Keratinocyte (primary cell): Measurements from ENCODE around the gene CCDC80. TPM values are rescaled to one million over a fixed set of nuclear protein-coding genes. Genes with fewer than 3 reads are reported as not detected.

Experiments
- DNase-seq: peaks from one replicate; pipeline ENCODE4 v3.0.0-alpha.2; 2011; ENCODE audit warnings: low read depth, missing footprints, low spot score
- FAIRE-seq: peaks from 2 replicates; lab custom pipeline; 2011; peaks lifted over from hg19 to GRCh38; lab: Jason Lieb, UNC
- H2AFZ ChIP-seq: 2 replicates; pipeline ENCODE4 v1.6.0; 2012; ENCODE audit warnings: low read length, control low read depth, inconsistent platforms; ENCODE audit not compliant: control insufficient read depth
- H3K27ac ChIP-seq: 2 replicates; pipeline ENCODE4 v1.5.1; 2011; ENCODE audit warnings: low read length; ENCODE audit not compliant: control insufficient read depth, insufficient read depth
- H3K27me3 ChIP-seq: 3 replicates; pipeline ENCODE4 v1.6.0; 2011; ENCODE audit warnings: low read length; ENCODE audit not compliant: control insufficient read depth, insufficient read depth; ENCODE audit errors: extremely low read depth
- H3K36me3 ChIP-seq, 2 experiments: 2 replicates in 1 of 2; 3 replicates in 1 of 2; pipeline ENCODE4 v1.5.1; 2011; ENCODE audit warnings: low read length in 2 of 2, mild to moderate bottlenecking in 1 of 2; ENCODE audit not compliant: control insufficient read depth in 2 of 2, insufficient read depth in 2 of 2; ENCODE audit errors: extremely low read depth in 1 of 2
- H3K4me1 ChIP-seq: 3 replicates; pipeline ENCODE4 v1.5.1; 2011; ENCODE audit warnings: low read length; ENCODE audit not compliant: control insufficient read depth, insufficient read depth; ENCODE audit errors: extremely low read depth
- H3K4me2 ChIP-seq: 3 replicates; pipeline ENCODE4 v1.6.0; 2011; ENCODE audit warnings: low read depth, low read length; ENCODE audit not compliant: control insufficient read depth, insufficient read depth; ENCODE audit errors: extremely low read depth
- H3K4me3 ChIP-seq, 3 experiments: fragments of 200-600 bp in 1 of 3; sonication (generic) in 1 of 3; 2 replicates in 2 of 3; 3 replicates in 1 of 3; pipeline ENCODE4 v1.5.1; 2011 to 2016; ENCODE audit warnings: low read length in 3 of 3, mild to moderate bottlenecking in 3 of 3, control low read depth in 2 of 3, inconsistent platforms in 1 of 3, low read depth in 1 of 3, mixed read lengths in 1 of 3, mixed run types in 1 of 3, moderate library complexity in 1 of 3; ENCODE audit not compliant: control insufficient read depth in 2 of 3, insufficient read depth in 2 of 3; ENCODE audit errors: extremely low read depth in 1 of 3
- H3K79me2 ChIP-seq: 2 replicates; pipeline ENCODE4 v1.6.0; 2012; ENCODE audit warnings: low read length; ENCODE audit not compliant: control insufficient read depth, insufficient read depth
- H3K9ac ChIP-seq: 3 replicates; pipeline ENCODE4 v1.6.0; 2011; ENCODE audit warnings: low read length; ENCODE audit not compliant: control insufficient read depth, insufficient read depth; ENCODE audit errors: extremely low read depth
- H3K9me1 ChIP-seq: 3 replicates; pipeline ENCODE4 v1.6.0; 2011; ENCODE audit warnings: low read length; ENCODE audit not compliant: control insufficient read depth, insufficient read depth; ENCODE audit errors: extremely low read depth
- H3K9me3 ChIP-seq: 2 replicates; pipeline ENCODE4 v1.5.1; 2012; ENCODE audit warnings: low read depth, low read length; ENCODE audit not compliant: control insufficient read depth
- H4K20me1 ChIP-seq: 3 replicates; pipeline ENCODE4 v1.6.0; 2011; ENCODE audit warnings: low read length; ENCODE audit not compliant: control insufficient read depth, insufficient read depth; ENCODE audit errors: extremely low read depth
- EZH2 ChIP-seq: IDR thresholded peaks from one replicate; pipeline ENCODE4 v1.6.1; 2012; ENCODE audit warnings: inconsistent platforms, mild to moderate bottlenecking, low read length, moderate library complexity
- dilution Hi-C: fragments of 300-500 bp; cut with MboI; formaldehyde crosslinking; loops from one replicate; pipeline ENCODE4 v1.7.0; 2020; ENCODE audit warnings: low sequenced_read_pairs; ENCODE audit not compliant: extremely low pct_ligation_motif_present
- polyA plus RNA-seq, 5 experiments: library from polyadenylated mRNA; depleted of rRNA in 3 of 5; stranded (reverse) in 3 of 5; stranded (forward) in 1 of 5; unstranded in 1 of 5; fragments of >200 nt; gene quantifications; 1 replicate in 1 of 5; 2 replicates in 3 of 5; 3 replicates in 1 of 5; pipeline versions ENCODE4 v1.2.1 to v1.2.3, GENCODE V29; 2011 to 2012; ENCODE audit warnings: missing spikeins in 2 of 5, low read depth in 1 of 5, low replicate concordance in 1 of 5
- TF ChIP-seq, protein P1 (sequence below), 3 experiments: IDR thresholded peaks in 1 of 3; conservative IDR thresholded peaks in 1 of 3; optimal IDR thresholded peaks in 1 of 3; 2 replicates in 2 of 3; 3 replicates in 1 of 3; pipeline versions ENCODE3 to v1.5.1; 2011; ENCODE audit warnings: low read length in 3 of 3, mild to moderate bottlenecking in 3 of 3, moderate library complexity in 2 of 3, control low read depth in 1 of 3, inconsistent platforms in 1 of 3; ENCODE audit not compliant: insufficient read depth in 2 of 3; ENCODE audit errors: extremely low read depth in 1 of 3

CCDC80 gene
- polyA plus RNA-seq, 1 donor (not counting 4 experiments of a cell fraction or from before 2014, with no cell fraction given), result 12.8 TPM

GRCh38 chr3:112632596-112632995 lies 8.3 kb downstream of the CCDC80 start:
- H3K4me2 ChIP-seq, result no peak overlapping the region
- no peaks in the 10 kb centered on the region for H3K79me2 ChIP-seq
- no peak overlapping the region for H2AFZ ChIP-seq
- no peaks in the 10 kb centered on the region for H3K36me3 ChIP-seq
- H3K4me3 ChIP-seq, result no peak overlapping the region
- H3K9me3 ChIP-seq, result no peaks in the 10 kb centered on the region
- H3K9me1 ChIP-seq, result no peaks in the 10 kb centered on the region
- FAIRE-seq, result no peak
- TF ChIP-seq, protein P1, sequence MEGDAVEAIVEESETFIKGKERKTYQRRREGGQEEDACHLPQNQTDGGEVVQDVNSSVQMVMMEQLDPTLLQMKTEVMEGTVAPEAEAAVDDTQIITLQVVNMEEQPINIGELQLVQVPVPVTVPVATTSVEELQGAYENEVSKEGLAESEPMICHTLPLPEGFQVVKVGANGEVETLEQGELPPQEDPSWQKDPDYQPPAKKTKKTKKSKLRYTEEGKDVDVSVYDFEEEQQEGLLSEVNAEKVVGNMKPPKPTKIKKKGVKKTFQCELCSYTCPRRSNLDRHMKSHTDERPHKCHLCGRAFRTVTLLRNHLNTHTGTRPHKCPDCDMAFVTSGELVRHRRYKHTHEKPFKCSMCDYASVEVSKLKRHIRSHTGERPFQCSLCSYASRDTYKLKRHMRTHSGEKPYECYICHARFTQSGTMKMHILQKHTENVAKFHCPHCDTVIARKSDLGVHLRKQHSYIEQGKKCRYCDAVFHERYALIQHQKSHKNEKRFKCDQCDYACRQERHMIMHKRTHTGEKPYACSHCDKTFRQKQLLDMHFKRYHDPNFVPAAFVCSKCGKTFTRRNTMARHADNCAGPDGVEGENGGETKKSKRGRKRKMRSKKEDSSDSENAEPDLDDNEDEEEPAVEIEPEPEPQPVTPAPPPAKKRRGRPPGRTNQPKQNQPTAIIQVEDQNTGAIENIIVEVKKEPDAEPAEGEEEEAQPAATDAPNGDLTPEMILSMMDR (optimal IDR thresholded peaks at IDR 0.05 in 1 of 3, IDR thresholded peaks at IDR 0.05 in 1 of 3, conservative IDR thresholded peaks at IDR 0.05 in 1 of 3; ENCODE audit: extremely low read depth in 1 of 3, insufficient read depth in 2 of 3, low read length in 3 of 3), result no peak
- TF ChIP-seq EZH2, result no peak
- no peaks in the 10 kb centered on the region for H3K27me3 ChIP-seq
- dilution Hi-C loops, result no loop called here
- no peak overlapping the region for H3K9ac ChIP-seq
- H3K27ac ChIP-seq, result no peak overlapping the region
- DNase-seq, result no peak
- H3K4me1 ChIP-seq, result peaks cover 16% of the 10 kb centered on the region
- no peaks in the 10 kb centered on the region for H4K20me1 ChIP-seq

DNA sequence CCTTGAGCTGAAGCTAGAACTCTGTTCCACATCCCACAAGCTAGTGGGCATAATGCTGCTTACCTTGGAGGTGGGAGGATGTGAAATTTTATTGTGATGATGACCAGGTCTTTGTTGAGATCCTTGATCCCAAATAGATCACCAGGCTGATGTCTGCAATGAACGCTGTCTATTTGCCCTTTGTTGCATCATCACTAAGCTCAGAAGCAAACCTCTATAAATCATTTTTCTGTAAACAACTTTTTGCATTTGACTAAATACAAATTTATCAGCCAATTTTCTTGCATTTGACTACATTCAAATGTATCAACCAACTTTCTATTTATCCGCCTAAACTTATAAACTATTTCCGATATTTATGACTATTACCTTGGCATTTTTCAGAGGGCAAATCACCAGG lies 9.7 kb downstream of the CCDC80 start:
- Histone ChIP-seq H3K4me1 (peaks cover 16% of the 10 kb centered on the region), H3K9me3 (no peaks in the 10 kb centered on the region), H3K9me1 (no peaks in the 10 kb centered on the region), H3K4me3 (no peak overlapping the region), H3K27ac (no peak overlapping the region), H3K27me3 (no peaks in the 10 kb centered on the region), H4K20me1 (no peaks in the 10 kb centered on the region), H3K79me2 (no peaks in the 10 kb centered on the region), H3K9ac (no peak overlapping the region), H3K36me3 (no peaks in the 10 kb centered on the region), H3K4me2 (no peak overlapping the region), H2AFZ (no peak overlapping the region)
- DNase-seq (no peak), FAIRE-seq (no peak)
- dilution Hi-C loops, result no loop called here
- no peak for TF ChIP-seq EZH2
- TF ChIP-seq, protein P1 (optimal IDR thresholded peaks at IDR 0.05 in 1 of 3, IDR thresholded peaks at IDR 0.05 in 1 of 3, conservative IDR thresholded peaks at IDR 0.05 in 1 of 3; ENCODE audit: extremely low read depth in 1 of 3, insufficient read depth in 2 of 3, low read length in 3 of 3), result no peak
